A549 (cell line): ENCODE data around the gene OSER1. TPM values are rescaled to one million over a fixed set of nuclear protein-coding genes. Genes with fewer than 3 reads are reported as not detected.

Experiments
- ATAC-seq, 2 experiments: fragments of 200-7000 bp in 1 of 2; fragments of >200 bp in 1 of 2; cut with Nextera tagmentation in 1 of 2; cut with Tn5 transposase in 1 of 2; 3 replicates each; pipeline versions ENCODE4 v1.8.0 to v1.9.1; 2018 to 2020; ENCODE audit warnings: mild to moderate bottlenecking in 1 of 2, moderate library complexity in 1 of 2
- CTCF ChIA-PET: fragments of 300-600 bp; sonication (Branson Sonifier 250); formaldehyde crosslinking; extraction: SDS; loops from one replicate; lab custom pipeline; 2021; ENCODE audit warnings: antibody characterized with exemption, inconsistent platforms; lab: Yijun Ruan, JAX
- POLR2A ChIA-PET: fragments of 350-600 bp; formaldehyde crosslinking; extraction: SDS; loops from one replicate; lab custom pipeline; 2021; ENCODE audit warnings: antibody characterized with exemption, inconsistent platforms; lab: Yijun Ruan, JAX
- DNase-seq, 2 experiments: peaks; one replicate each; pipeline versions ENCODE4 v3.0.0 to v3.0.0-alpha.2; 2011 to 2016; ENCODE audit warnings: low read depth in 1 of 2, low spot score in 1 of 2
- FAIRE-seq: peaks from 2 replicates; lab custom pipeline; 2011; peaks lifted over from hg19 to GRCh38; lab: Jason Lieb, UNC
- H3K27ac ChIP-seq, 2 experiments: fragments of >200 bp; sonication (Bioruptor Twin); formaldehyde crosslinking; 3 replicates each; pipeline ENCODE4 v1.5.1; 2016 to 2017
- H3K4me1 ChIP-seq: fragments of >200 bp; sonication (Bioruptor Twin); formaldehyde crosslinking; 3 replicates; pipeline ENCODE4 v1.6.1; 2016
- H3K4me2 ChIP-seq: fragments of >200 bp; sonication (Bioruptor Twin); formaldehyde crosslinking; 3 replicates; pipeline ENCODE4 v1.6.1; 2016
- H3K4me3 ChIP-seq: fragments of >200 bp; sonication (Bioruptor Twin); formaldehyde crosslinking; 3 replicates; pipeline ENCODE4 v1.5.1; 2016
- H3K9me3 ChIP-seq: fragments of >200 bp; sonication (Bioruptor Twin); formaldehyde crosslinking; 3 replicates; pipeline ENCODE4 v1.6.1; 2016
- CBX8 ChIP-seq: fragments of 200-600 bp; sonication (generic); IDR thresholded peaks from 2 replicates; pipeline ENCODE4 v1.6.1; 2016
- CEBPB ChIP-seq, 2 experiments: fragments of >200 bp in 1 of 2; sonication (Bioruptor Twin) in 1 of 2; formaldehyde crosslinking in 1 of 2; IDR thresholded peaks; 2 replicates each; pipeline ENCODE4 v1.6.1; 2012 to 2016
- EHF ChIP-seq: fragments of 250-450 bp; sonication (Bioruptor Pico); IDR thresholded peaks from 2 replicates; pipeline ENCODE4 v1.5.0; 2020; ENCODE audit warnings: mild to moderate bottlenecking
- ESRRA ChIP-seq: fragments of 150-350 bp; IDR thresholded peaks from 2 replicates; pipeline ENCODE4 v1.6.1; 2014; ENCODE audit warnings: mild to moderate bottlenecking, low read length, borderline replicate concordance
- HOXB13 ChIP-seq: fragments of 250-450 bp; sonication (Bioruptor Pico); IDR thresholded peaks from 2 replicates; pipeline ENCODE4 v1.5.0; 2020; ENCODE audit warnings: low read depth, mild to moderate bottlenecking, moderate library complexity
- KDM5A ChIP-seq: fragments of 200-600 bp; sonication (generic); IDR thresholded peaks from 2 replicates; pipeline ENCODE4 v1.6.1; 2016; ENCODE audit warnings: antibody characterized with exemption, mild to moderate bottlenecking
- NFE2L2 ChIP-seq: fragments of 150-350 bp; conservative IDR thresholded peaks from 2 replicates; pipeline ENCODE4 v1.6.1; 2014; ENCODE audit warnings: low read length
- NR3C1 ChIP-seq: fragments of >200 bp; sonication (Bioruptor Twin); formaldehyde crosslinking; IDR thresholded peaks from 3 replicates; pipeline ENCODE4 v1.6.1; 2017
- POLR2AphosphoS2 ChIP-seq: conservative IDR thresholded peaks from 2 replicates; pipeline ENCODE4 v1.6.1; 2012; ENCODE audit warnings: low read length, improper control_type of control experiment, inconsistent platforms
- RFX5 ChIP-seq: fragments of 450-650 bp; IDR thresholded peaks from 2 replicates; pipeline ENCODE4 v1.7.1; 2014; ENCODE audit warnings: antibody characterized with exemption, mild to moderate bottlenecking, moderate library complexity
- SREBF2 ChIP-seq: fragments of 450-650 bp; IDR thresholded peaks from 2 replicates; pipeline ENCODE4 v1.6.1; 2014; ENCODE audit warnings: mild to moderate bottlenecking, moderate library complexity
- WGBS: methylation state at CpG from one replicate; pipeline ENCODE4 v1.1.6; 2017; ENCODE audit errors: missing lambda C conversion rate; 5-methylcytosine and 5-hydroxymethylcytosine counted together
- polyA plus RNA-seq, 4 experiments: library from polyadenylated mRNA; depleted of rRNA in 3 of 4; stranded (reverse); fragments of >200 nt; fragmentation: RNase III in 1 of 4; extraction: RNeasy Plus Mini Kit Qiagen cat#74134 plus additional on column Dnase treatment in 1 of 4; gene quantifications; 2 replicates in 3 of 4; 3 replicates in 1 of 4; pipeline ENCODE4 v1.2.3, GENCODE V29; 2011 to 2017
- TF ChIP-seq, protein P1 (sequence below): fragments of >200 bp; sonication (Bioruptor Twin); formaldehyde crosslinking; IDR thresholded peaks from 3 replicates; pipeline ENCODE4 v1.5.1; 2016
- TF ChIP-seq, protein P2 (sequence below): fragments of >200 bp; sonication (Bioruptor Twin); formaldehyde crosslinking; IDR thresholded peaks from 3 replicates; pipeline ENCODE4 v1.6.1; 2016
- TF ChIP-seq, protein P3 (sequence below): IDR thresholded peaks from 2 replicates; pipeline ENCODE4 v1.6.1; 2012
- TF ChIP-seq, protein P4 (sequence below): fragments of 150-350 bp; IDR thresholded peaks from 2 replicates; pipeline ENCODE4 v1.6.1; 2014; ENCODE audit warnings: low read depth, mild to moderate bottlenecking, low read length
- TF ChIP-seq, protein P5 (sequence below): IDR thresholded peaks from 2 replicates; pipeline ENCODE4 v1.6.1; 2012

Gene OSER1
- polyA plus RNA-seq, 2 of the 4 experiments (the other 2 are of a cell fraction), result 47.5 to 62.6 TPM

DNA sequence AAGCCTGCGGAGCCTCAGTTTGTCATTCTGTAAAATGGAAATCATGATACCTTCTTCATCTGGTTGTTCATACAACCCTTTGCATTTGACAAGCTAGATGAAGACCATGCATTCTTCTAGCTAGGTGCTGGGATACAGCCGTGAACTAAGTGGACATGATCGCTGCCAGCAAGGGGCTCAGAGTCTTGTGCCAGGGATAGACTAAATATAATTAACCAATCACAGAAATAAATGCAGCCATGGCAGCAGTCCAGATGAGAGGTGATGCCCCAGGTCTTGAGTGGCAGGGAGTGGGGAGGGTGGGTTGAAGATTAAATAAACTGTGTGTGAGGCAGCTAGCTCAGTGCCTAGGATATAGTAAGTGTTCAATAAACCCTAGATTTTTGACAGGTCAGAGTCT, 42.8 kb downstream of the OSER1 start:
- ChIA-PET POLR2A (interaction anchor here (2.7 kb wide), 1 partner anchor 20 kb away, joined by 15 read pairs; the partner anchor contains the start of gene JPH2), CTCF (interaction anchor here (1.0 to 8.6 kb wide), 5 partner anchors 10 to 51 kb away, joined by 3 to 72 read pairs (median 4); no protein-coding TSS in a partner anchor)
- Histone ChIP-seq H3K4me2 (no peak overlapping the region), H3K4me3 (no peak overlapping the region), H3K27ac (0 out of 6 replicates have a peak overlapping the region, but pooled peaks of 1 of the 2 experiments have one; percentile 8), H3K9me3 (no peaks in the 10 kb centered on the region), H3K4me1 (peaks cover 51% of the 10 kb centered on the region)
- WGBS, result 93% methylated on average over 3 of the region's 3 CpGs
- FAIRE-seq, result no peak
- TF ChIP-seq HOXB13 (no peak), POLR2AphosphoS2 (no peak), NR3C1 (no peak), KDM5A (no peak), EHF (CRISPR knock-in tag) (no peak), NFE2L2 (no peak), RFX5 (no peak), ESRRA (no peak), SREBF2 (no peak)
- TF ChIP-seq, protein P1, sequence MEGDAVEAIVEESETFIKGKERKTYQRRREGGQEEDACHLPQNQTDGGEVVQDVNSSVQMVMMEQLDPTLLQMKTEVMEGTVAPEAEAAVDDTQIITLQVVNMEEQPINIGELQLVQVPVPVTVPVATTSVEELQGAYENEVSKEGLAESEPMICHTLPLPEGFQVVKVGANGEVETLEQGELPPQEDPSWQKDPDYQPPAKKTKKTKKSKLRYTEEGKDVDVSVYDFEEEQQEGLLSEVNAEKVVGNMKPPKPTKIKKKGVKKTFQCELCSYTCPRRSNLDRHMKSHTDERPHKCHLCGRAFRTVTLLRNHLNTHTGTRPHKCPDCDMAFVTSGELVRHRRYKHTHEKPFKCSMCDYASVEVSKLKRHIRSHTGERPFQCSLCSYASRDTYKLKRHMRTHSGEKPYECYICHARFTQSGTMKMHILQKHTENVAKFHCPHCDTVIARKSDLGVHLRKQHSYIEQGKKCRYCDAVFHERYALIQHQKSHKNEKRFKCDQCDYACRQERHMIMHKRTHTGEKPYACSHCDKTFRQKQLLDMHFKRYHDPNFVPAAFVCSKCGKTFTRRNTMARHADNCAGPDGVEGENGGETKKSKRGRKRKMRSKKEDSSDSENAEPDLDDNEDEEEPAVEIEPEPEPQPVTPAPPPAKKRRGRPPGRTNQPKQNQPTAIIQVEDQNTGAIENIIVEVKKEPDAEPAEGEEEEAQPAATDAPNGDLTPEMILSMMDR, result no peak
- TF ChIP-seq, protein P2, sequence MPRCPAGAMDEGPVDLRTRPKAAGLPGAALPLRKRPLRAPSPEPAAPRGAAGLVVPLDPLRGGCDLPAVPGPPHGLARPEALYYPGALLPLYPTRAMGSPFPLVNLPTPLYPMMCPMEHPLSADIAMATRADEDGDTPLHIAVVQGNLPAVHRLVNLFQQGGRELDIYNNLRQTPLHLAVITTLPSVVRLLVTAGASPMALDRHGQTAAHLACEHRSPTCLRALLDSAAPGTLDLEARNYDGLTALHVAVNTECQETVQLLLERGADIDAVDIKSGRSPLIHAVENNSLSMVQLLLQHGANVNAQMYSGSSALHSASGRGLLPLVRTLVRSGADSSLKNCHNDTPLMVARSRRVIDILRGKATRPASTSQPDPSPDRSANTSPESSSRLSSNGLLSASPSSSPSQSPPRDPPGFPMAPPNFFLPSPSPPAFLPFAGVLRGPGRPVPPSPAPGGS, result no peak
- TF ChIP-seq, protein P3, sequence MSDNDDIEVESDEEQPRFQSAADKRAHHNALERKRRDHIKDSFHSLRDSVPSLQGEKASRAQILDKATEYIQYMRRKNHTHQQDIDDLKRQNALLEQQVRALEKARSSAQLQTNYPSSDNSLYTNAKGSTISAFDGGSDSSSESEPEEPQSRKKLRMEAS, result no peak
- TF ChIP-seq, protein P4, sequence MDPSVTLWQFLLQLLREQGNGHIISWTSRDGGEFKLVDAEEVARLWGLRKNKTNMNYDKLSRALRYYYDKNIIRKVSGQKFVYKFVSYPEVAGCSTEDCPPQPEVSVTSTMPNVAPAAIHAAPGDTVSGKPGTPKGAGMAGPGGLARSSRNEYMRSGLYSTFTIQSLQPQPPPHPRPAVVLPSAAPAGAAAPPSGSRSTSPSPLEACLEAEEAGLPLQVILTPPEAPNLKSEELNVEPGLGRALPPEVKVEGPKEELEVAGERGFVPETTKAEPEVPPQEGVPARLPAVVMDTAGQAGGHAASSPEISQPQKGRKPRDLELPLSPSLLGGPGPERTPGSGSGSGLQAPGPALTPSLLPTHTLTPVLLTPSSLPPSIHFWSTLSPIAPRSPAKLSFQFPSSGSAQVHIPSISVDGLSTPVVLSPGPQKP, result no peak
- DNase-seq, result no peak
- no peak for ATAC-seq

DNA sequence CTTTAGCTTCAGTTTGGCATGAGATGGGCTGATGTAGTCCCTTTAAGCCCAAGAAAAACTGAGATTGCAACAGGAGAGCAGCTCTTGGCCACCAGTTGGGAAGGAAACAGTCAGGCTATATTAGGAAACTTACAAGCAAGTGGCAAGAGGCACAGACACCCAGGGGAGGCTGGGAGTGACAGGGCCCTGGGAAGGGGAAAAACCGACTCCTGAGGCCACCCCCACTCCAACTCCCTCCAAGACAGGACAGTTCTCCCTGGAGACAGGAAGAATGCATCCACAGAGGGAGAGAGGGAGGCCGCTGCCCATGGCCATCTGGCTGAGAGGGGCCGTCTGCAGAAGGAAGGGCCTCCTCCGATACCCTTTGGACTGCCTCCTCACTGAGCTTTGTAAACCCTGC, 44.1 kb downstream of the OSER1 start:
- Histone ChIP-seq H3K9me3 (no peaks in the 10 kb centered on the region), H3K4me1 (peaks cover 38% of the 10 kb centered on the region), H3K27ac (peak overlapping the region; percentile 67 to 83), H3K4me2 (peak overlapping the region; percentile 57)
- POLR2A ChIA-PET, result interaction anchor here (0.9 to 2.7 kb wide), 2 partner anchors 21 to 709 kb away, joined by 3 to 15 read pairs; partner anchors contain the start of genes JPH2 and SRSF6
- DNase-seq, result peak; percentile 41 to 65
- TF ChIP-seq CEBPB (IDR thresholded peaks at IDR 0.05) (peak; percentile 20 to 47; a peak in 1 of 4 replicates), CBX8 (no peak)
- TF ChIP-seq, protein P5, sequence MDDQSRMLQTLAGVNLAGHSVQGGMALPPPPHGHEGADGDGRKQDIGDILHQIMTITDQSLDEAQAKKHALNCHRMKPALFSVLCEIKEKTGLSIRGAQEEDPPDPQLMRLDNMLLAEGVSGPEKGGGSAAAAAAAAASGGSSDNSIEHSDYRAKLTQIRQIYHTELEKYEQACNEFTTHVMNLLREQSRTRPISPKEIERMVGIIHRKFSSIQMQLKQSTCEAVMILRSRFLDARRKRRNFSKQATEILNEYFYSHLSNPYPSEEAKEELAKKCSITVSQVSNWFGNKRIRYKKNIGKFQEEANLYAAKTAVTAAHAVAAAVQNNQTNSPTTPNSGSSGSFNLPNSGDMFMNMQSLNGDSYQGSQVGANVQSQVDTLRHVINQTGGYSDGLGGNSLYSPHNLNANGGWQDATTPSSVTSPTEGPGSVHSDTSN, result no peak
- TF ChIP-seq, protein P2, result 0 out of 3 replicates have a peak, but pooled peaks have one; percentile 25
- TF ChIP-seq, all 56 proteins: peak for 2
- no peak overlapping the region for H3K4me3 ChIP-seq
- WGBS, result 40% methylated on average over 4 of the region's 4 CpGs
- CTCF ChIA-PET, result interaction anchor here (0.6 to 8.6 kb wide), 12 partner anchors 9 to 538 kb away, joined by 3 to 72 read pairs (median 4); no protein-coding TSS in a partner anchor
- FAIRE-seq, result no peak
- peak; percentile 75 to 79 for ATAC-seq
